ENCODE results near the gene PODXL2. TPM values are rescaled to one million over a fixed set of nuclear protein-coding genes. Genes with fewer than 3 reads are reported as not detected.

The PODXL2 gene
- total and polyA plus RNA-seq, 2 of the 8 experiments (the other 6 are each of a cell fraction or from before 2014, with no cell fraction given) = 27.6 to 31.6 TPM

GRCh38 chr3:127702151-127702578 is 73.2 kb downstream of the PODXL2 start (continued):
- TF ChIP-seq CHD7 (IDR thresholded peaks at IDR 0.05; ENCODE audit: insufficient replicate concordance, low read length) (no peak), TCF12 (IDR thresholded peaks at IDR 0.05; ENCODE audit: low read depth, low read length) (no peak), SIX5 (IDR thresholded peaks at IDR 0.05; ENCODE audit: low read depth, low read length) (no peak), SIRT6 (IDR thresholded peaks at IDR 0.05; ENCODE audit: low read length) (no peak), TBP (IDR thresholded peaks at IDR 0.05; ENCODE audit: low read depth, low read length) (no peak)

Data from H1 (cell line).